Measurements from ENCODE around the gene YARS1. TPM values are rescaled to one million over a fixed set of nuclear protein-coding genes. Genes with fewer than 3 reads are reported as not detected.

Gene YARS1
- total RNA-seq, 1 experiment from 2014 or later, result 244 TPM

- Histone ChIP-seq H3K79me2 (ENCODE audit: insufficient read depth, low read length) (no peaks in the 10 kb centered on the region), H3K9me2 (ENCODE audit: insufficient read depth) (no peaks in the 10 kb centered on the region), H3K27me3 (ENCODE audit: insufficient read depth, low read length) (no peaks in the 10 kb centered on the region), H4K20me1 (ENCODE audit: insufficient read depth) (no peaks in the 10 kb centered on the region; the same call in 1 of the 2 replicates), H3K4me2 (ENCODE audit: low read length) (no peak overlapping the region), H3K9ac (ENCODE audit: low read length) (no peak overlapping the region), H3K9me3 (ENCODE audit: control insufficient read depth in 1 of 2, insufficient read depth in 1 of 2, low read depth in 1 of 2, low read length in 2 of 2) (no peaks in the 10 kb centered on the region), H3K27ac (ENCODE audit: low read depth, low read length) (no peak overlapping the region), H3K4me1 (ENCODE audit: control insufficient read depth in 1 of 2, insufficient read depth in 2 of 2, low read length in 2 of 2) (peaks cover 3 to 4% of the 10 kb centered on the region in 2 experiments; a peak in 2 of 4 replicates), H3K4me3 (replicated peaks in 1 of 2; ENCODE audit: low read depth in 1 of 2, low read length in 2 of 2) (no peak overlapping the region), H2AFZ (ENCODE audit: low read depth, low read length, poor library complexity, severe bottlenecking) (no peak overlapping the region), H3K36me3 (ENCODE audit: control insufficient read depth in 1 of 2, insufficient read depth in 2 of 2, low read length in 2 of 2) (peaks cover 50 to 54% of the 10 kb centered on the region in 2 experiments)
- DNase-seq (ENCODE audit: low read depth, low spot score) (no peak), ATAC-seq (no peak)
- ChIA-PET RAD21 (ENCODE audit: low non-redundant PET in 1 of 2, low total read pairs in 2 of 2, uncharacterized antibody in 2 of 2, unreplicated experiment in 2 of 2) (no interaction called here), CTCF (no interaction called here), POLR2A (no interaction called here)
- TF ChIP-seq POLR2A (IDR thresholded peaks at IDR 0.05; ENCODE audit: borderline replicate concordance, extremely low read depth, insufficient read depth, insufficient read length) (no peak), MAX (IDR thresholded peaks at IDR 0.05) (no peak), POLR2AphosphoS5 (IDR thresholded peaks at IDR 0.05; ENCODE audit: low read depth, low read length) (no peak), SP1 (IDR thresholded peaks at IDR 0.05; ENCODE audit: low read depth) (no peak), REST (IDR thresholded peaks at IDR 0.05; ENCODE audit: low read depth) (no peak), CTCF (IDR thresholded peaks at IDR 0.05 in 2 of 3, conservative IDR thresholded peaks at IDR 0.05 in 1 of 3; ENCODE audit: borderline replicate concordance in 1 of 3, insufficient read depth in 1 of 3, low read depth in 2 of 3, low read length in 2 of 3) (no peak), EGR1 (IDR thresholded peaks at IDR 0.05; ENCODE audit: low read depth) (no peak), CBX3 (IDR thresholded peaks at IDR 0.05; ENCODE audit: low read depth) (no peak), EZH2phosphoT487 (IDR thresholded peaks at IDR 0.05; ENCODE audit: borderline replicate concordance) (no peak), ZBTB33 (IDR thresholded peaks at IDR 0.05; ENCODE audit: extremely low read depth, insufficient replicate concordance, low read length) (no peak), SIN3A (IDR thresholded peaks at IDR 0.05; ENCODE audit: low read depth) (no peak), EZH2 (IDR thresholded peaks at IDR 0.05) (no peak), ATF3 (IDR thresholded peaks at IDR 0.05) (no peak), FOSL1 (IDR thresholded peaks at IDR 0.05; ENCODE audit: low read depth) (no peak), JUND (IDR thresholded peaks at IDR 0.05) (no peak), RAD21 (IDR thresholded peaks at IDR 0.05; ENCODE audit: low read depth) (no peak), TCF7L2 (IDR thresholded peaks at IDR 0.05; ENCODE audit: borderline replicate concordance, extremely low read depth, insufficient read depth, insufficient read length) (no peak)
- no TSS peak for BruUV-seq (replicated peaks)
- intact Hi-C loops (cut with micrococcal nuclease), result no loop called here
These were observed 37.9 kb downstream of the YARS1 start for GRCh38 chr1:32779242-32779641.
